ENCODE results near the gene SFSWAP.

The SFSWAP gene

GRCh38 chr12:131734336-131735152 is 23.7 kb downstream of the SFSWAP start:
- no peak overlapping the region for H3K27ac Mint-ChIP-seq
- peaks cover 64% of the 10 kb centered on the region for H3K36me3 Mint-ChIP-seq (ENCODE audit: low read depth)
- peaks cover 3% of the 10 kb centered on the region for H3K27me3 Mint-ChIP-seq (ENCODE audit: low read depth)
- H3K4me3 Mint-ChIP-seq = no peak overlapping the region
- no peaks in the 10 kb centered on the region for H3K9me3 Mint-ChIP-seq
- no peak for TF ChIP-seq CTCF (IDR thresholded peaks at IDR 0.05; ENCODE audit: unreplicated experiment in 3 of 3)
- no peaks in the 10 kb centered on the region for H3K4me1 Mint-ChIP-seq

GRCh38 chr12:131735153-131735456 is 24.2 kb downstream of the SFSWAP start:
- Mint-ChIP-seq H3K27me3 (ENCODE audit: low read depth) (peaks cover 3% of the 10 kb centered on the region), H3K36me3 (ENCODE audit: low read depth) (peaks cover 63% of the 10 kb centered on the region), H3K27ac (no peak overlapping the region), H3K4me1 (no peaks in the 10 kb centered on the region), H3K9me3 (no peaks in the 10 kb centered on the region), H3K4me3 (no peak overlapping the region)
- TF ChIP-seq CTCF (IDR thresholded peaks at IDR 0.05; ENCODE audit: unreplicated experiment in 3 of 3) = no peak

GRCh38 chr12:131735476-131736445 is 24.9 kb downstream of the SFSWAP start:
- H3K36me3 Mint-ChIP-seq (ENCODE audit: low read depth) = peaks cover 65% of the 10 kb centered on the region
- TF ChIP-seq CTCF (IDR thresholded peaks at IDR 0.05; ENCODE audit: unreplicated experiment in 3 of 3) = no peak
- H3K4me3 Mint-ChIP-seq = no peak overlapping the region
- H3K9me3 Mint-ChIP-seq = no peaks in the 10 kb centered on the region
- no peak overlapping the region for H3K27ac Mint-ChIP-seq
- no peaks in the 10 kb centered on the region for H3K4me1 Mint-ChIP-seq
- peaks cover 3% of the 10 kb centered on the region for H3K27me3 Mint-ChIP-seq (ENCODE audit: low read depth)

GRCh38 chr12:131736446-131737149 is 25.7 kb downstream of the SFSWAP start:
- peaks cover 3% of the 10 kb centered on the region for H3K27me3 Mint-ChIP-seq (ENCODE audit: low read depth)
- no peak overlapping the region for H3K4me3 Mint-ChIP-seq
- peaks cover under 1% of the 10 kb centered on the region for H3K9me3 Mint-ChIP-seq
- H3K4me1 Mint-ChIP-seq = no peaks in the 10 kb centered on the region
- H3K36me3 Mint-ChIP-seq (ENCODE audit: low read depth) = peaks cover 66% of the 10 kb centered on the region
- no peak for TF ChIP-seq CTCF (IDR thresholded peaks at IDR 0.05; ENCODE audit: unreplicated experiment in 3 of 3)
- H3K27ac Mint-ChIP-seq = no peak overlapping the region

GRCh38 chr12:131737150-131737827 is 26.4 kb downstream of the SFSWAP start:
- no peaks in the 10 kb centered on the region for H3K4me1 Mint-ChIP-seq
- H3K27me3 Mint-ChIP-seq (ENCODE audit: low read depth) = peaks cover 3% of the 10 kb centered on the region
- H3K36me3 Mint-ChIP-seq (ENCODE audit: low read depth) = peaks cover 70% of the 10 kb centered on the region
- peaks cover 5% of the 10 kb centered on the region for H3K9me3 Mint-ChIP-seq
- no peak overlapping the region for H3K4me3 Mint-ChIP-seq
- H3K27ac Mint-ChIP-seq = no peak overlapping the region
- no peak for TF ChIP-seq CTCF (IDR thresholded peaks at IDR 0.05; ENCODE audit: unreplicated experiment in 3 of 3)
